SU-DHL-6 (cell line): ENCODE measurements around the gene IGSF21.

Experiments used
- H2AFZ ChIP-seq: fragments of 200-600 bp; sonication (generic); 2 replicates; pipeline ENCODE4 v1.6.1; 2014; ENCODE audit warnings: low read depth, mild to moderate bottlenecking, moderate library complexity, mixed read lengths, antibody characterized with exemption, low read length; ENCODE audit not compliant: severe bottlenecking
- H3F3A ChIP-seq: fragments of 200-600 bp; shearing (Covaris generic); 2 replicates; pipeline ENCODE4 v1.6.0; 2016; ENCODE audit warnings: antibody characterized with exemption, mild to moderate bottlenecking; ENCODE audit not compliant: insufficient read depth
- H3K27ac ChIP-seq: fragments of 200-600 bp; sonication (generic); 2 replicates; pipeline ENCODE4 v1.5.1; 2016; ENCODE audit warnings: low read depth, mild to moderate bottlenecking, low read length, moderate library complexity, mixed read lengths
- H3K27me3 ChIP-seq: fragments of 200-600 bp; sonication (generic), shearing (Covaris generic); 2 replicates; pipeline ENCODE4 v1.6.0; 2014; ENCODE audit warnings: mild to moderate bottlenecking, low read length
- H3K36me3 ChIP-seq: fragments of 200-600 bp; sonication (generic); 2 replicates; pipeline ENCODE4 v1.6.1; 2014; ENCODE audit warnings: mild to moderate bottlenecking, low read length, mixed read lengths
- H3K4me2 ChIP-seq: fragments of 300-600, 200-600 bp; shearing (Covaris generic), sonication (generic); 2 replicates; pipeline ENCODE4 v1.6.0; 2014; ENCODE audit warnings: low read length, low read depth, mild to moderate bottlenecking; ENCODE audit not compliant: poor library complexity, severe bottlenecking
- H3K4me3 ChIP-seq: fragments of 200-600 bp; sonication (generic); 2 replicates; pipeline ENCODE4 v1.5.1; 2014; ENCODE audit warnings: antibody characterized with exemption, low read length, mild to moderate bottlenecking, mixed read lengths; ENCODE audit not compliant: insufficient read depth, poor library complexity, severe bottlenecking
- H3K79me2 ChIP-seq: fragments of 200-600 bp; sonication (generic); 2 replicates; pipeline ENCODE4 v1.6.1; 2014; ENCODE audit warnings: mild to moderate bottlenecking, low read length, moderate library complexity; ENCODE audit not compliant: insufficient read depth
- H3K9ac ChIP-seq: fragments of 200-600 bp; sonication (generic); 2 replicates; pipeline ENCODE4 v1.7.0; 2014; ENCODE audit warnings: mild to moderate bottlenecking, low read length
- H3K9me2 ChIP-seq: fragments of 200-600 bp; sonication (generic); replicated peaks from 2 replicates; pipeline ENCODE4 v1.6.1; 2014; ENCODE audit warnings: low read length; ENCODE audit not compliant: insufficient read depth
- H3K9me3 ChIP-seq: fragments of 200-600 bp; sonication (generic); 2 replicates; pipeline ENCODE4 v1.6.1; 2014; ENCODE audit warnings: low read length, mixed read lengths; ENCODE audit not compliant: insufficient read depth
- H4K20me1 ChIP-seq: fragments of 200-600 bp; sonication (generic); 2 replicates; pipeline ENCODE4 v1.6.1; 2014; ENCODE audit warnings: low read depth, mild to moderate bottlenecking, antibody characterized with exemption, low read length, moderate library complexity, mixed read lengths
- EZH2phosphoT487 ChIP-seq: fragments of 200-600 bp; sonication (generic), shearing (Covaris generic); conservative IDR thresholded peaks from 2 replicates; pipeline ENCODE4 v1.6.1; 2018; ENCODE audit warnings: mild to moderate bottlenecking, antibody characterized with exemption, low read length, moderate library complexity, mixed read lengths
- TF ChIP-seq, protein P1 (sequence below): fragments of 200-600 bp; sonication (generic); IDR thresholded peaks from one replicate; pipeline ENCODE4 v1.5.1; 2017; ENCODE audit warnings: antibody characterized with exemption, mild to moderate bottlenecking, low read length, moderate library complexity; ENCODE audit not compliant: insufficient read depth, poor library complexity, severe bottlenecking

IGSF21 gene

DNA sequence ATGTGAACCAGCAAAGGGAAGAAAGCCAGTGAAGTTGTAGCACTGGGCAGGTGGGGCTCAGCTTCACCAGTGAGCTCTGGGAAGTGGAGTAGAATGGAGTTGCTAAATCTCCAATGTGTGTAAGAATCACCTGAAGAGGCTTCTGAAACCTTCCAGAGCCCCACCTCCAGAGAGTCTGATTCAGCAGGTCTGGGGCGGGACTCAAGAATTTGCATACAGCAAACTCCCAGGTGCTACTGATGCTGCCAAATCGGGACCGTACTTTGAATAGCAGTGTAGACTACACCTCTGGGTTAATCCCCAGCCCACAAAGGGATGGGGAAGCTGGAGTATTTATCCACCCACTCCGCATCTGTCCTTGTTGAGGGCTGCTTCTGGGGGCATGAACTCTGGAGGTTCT, 154.3 kb downstream of the IGSF21 start:
- H3K4me2 ChIP-seq: no peak overlapping the region
- H2AFZ ChIP-seq: no peak overlapping the region
- H3K9ac ChIP-seq: no peak overlapping the region
- no peaks in the 10 kb centered on the region for H3K9me3 ChIP-seq
- H3K79me2 ChIP-seq: no peaks in the 10 kb centered on the region
- H3K36me3 ChIP-seq: no peaks in the 10 kb centered on the region
- no peaks in the 10 kb centered on the region for H3F3A ChIP-seq
- TF ChIP-seq EZH2phosphoT487: no peak
- TF ChIP-seq, protein P1, sequence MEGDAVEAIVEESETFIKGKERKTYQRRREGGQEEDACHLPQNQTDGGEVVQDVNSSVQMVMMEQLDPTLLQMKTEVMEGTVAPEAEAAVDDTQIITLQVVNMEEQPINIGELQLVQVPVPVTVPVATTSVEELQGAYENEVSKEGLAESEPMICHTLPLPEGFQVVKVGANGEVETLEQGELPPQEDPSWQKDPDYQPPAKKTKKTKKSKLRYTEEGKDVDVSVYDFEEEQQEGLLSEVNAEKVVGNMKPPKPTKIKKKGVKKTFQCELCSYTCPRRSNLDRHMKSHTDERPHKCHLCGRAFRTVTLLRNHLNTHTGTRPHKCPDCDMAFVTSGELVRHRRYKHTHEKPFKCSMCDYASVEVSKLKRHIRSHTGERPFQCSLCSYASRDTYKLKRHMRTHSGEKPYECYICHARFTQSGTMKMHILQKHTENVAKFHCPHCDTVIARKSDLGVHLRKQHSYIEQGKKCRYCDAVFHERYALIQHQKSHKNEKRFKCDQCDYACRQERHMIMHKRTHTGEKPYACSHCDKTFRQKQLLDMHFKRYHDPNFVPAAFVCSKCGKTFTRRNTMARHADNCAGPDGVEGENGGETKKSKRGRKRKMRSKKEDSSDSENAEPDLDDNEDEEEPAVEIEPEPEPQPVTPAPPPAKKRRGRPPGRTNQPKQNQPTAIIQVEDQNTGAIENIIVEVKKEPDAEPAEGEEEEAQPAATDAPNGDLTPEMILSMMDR: no peak
- H3K9me2 ChIP-seq: no peaks in the 10 kb centered on the region
- H3K27me3 ChIP-seq: no peaks in the 10 kb centered on the region
- H3K27ac ChIP-seq: no peak overlapping the region
- no peak overlapping the region for H3K4me3 ChIP-seq
- no peaks in the 10 kb centered on the region for H4K20me1 ChIP-seq

DNA sequence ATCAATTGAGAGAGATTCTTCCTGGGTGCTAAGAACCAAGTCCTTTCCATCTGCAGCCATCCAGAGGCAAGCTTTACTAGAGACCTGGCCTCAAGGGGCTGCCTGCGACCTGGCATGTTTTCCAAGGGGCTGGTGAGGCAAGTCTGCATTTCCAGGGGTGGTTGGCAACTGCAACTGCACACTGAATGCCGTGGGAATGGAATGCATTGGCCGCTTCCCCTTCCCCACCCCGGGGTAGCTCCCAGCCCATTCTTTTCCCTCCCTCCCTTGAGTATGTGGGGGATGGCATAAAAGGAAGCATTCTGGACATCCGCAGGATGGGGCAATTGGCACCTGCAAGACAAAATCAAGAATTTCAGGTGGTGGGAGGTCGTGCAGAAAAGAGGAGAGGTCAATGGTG, 155.1 kb downstream of the IGSF21 start:
- no peak overlapping the region for H3K4me3 ChIP-seq
- TF ChIP-seq EZH2phosphoT487: no peak
- TF ChIP-seq, protein P1: no peak
- H3K9me3 ChIP-seq: no peaks in the 10 kb centered on the region
- H3K9me2 ChIP-seq: no peaks in the 10 kb centered on the region
- no peaks in the 10 kb centered on the region for H3F3A ChIP-seq
- no peak overlapping the region for H2AFZ ChIP-seq
- H3K4me2 ChIP-seq: no peak overlapping the region
- H4K20me1 ChIP-seq: no peaks in the 10 kb centered on the region
- H3K27ac ChIP-seq: no peak overlapping the region
- H3K9ac ChIP-seq: no peak overlapping the region
- no peaks in the 10 kb centered on the region for H3K79me2 ChIP-seq
- H3K27me3 ChIP-seq: no peaks in the 10 kb centered on the region
- H3K36me3 ChIP-seq: no peaks in the 10 kb centered on the region

DNA sequence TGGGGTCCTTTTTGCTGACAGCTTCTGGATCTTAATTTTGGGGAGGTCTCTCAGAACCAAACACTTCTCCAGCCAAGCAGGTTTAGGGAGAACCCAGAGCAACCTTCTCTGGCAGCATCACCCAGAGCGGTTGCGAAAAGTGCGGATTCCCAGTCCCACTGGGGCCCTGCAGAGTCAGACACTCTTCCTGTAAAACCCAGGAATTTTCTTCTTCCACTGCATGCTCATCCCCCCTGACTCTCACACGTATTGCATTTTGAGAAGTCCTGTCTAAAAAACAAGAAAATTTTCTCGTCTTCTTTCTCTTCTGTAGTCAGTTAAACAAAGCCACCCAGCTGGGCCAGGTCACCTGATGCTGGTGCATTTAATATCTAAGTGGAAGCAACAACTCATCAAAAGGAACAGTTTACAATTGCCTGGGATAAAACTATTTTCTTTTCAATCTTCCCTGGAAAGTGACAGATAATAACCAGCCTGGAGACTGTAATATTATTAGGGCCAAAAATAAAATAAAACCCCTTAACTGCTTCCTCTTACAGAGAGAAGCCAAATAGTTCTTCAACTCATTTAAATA, 156.0 kb downstream of the IGSF21 start:
- H3K9ac ChIP-seq: no peak overlapping the region
- H3K9me2 ChIP-seq: no peaks in the 10 kb centered on the region
- H3K79me2 ChIP-seq: no peaks in the 10 kb centered on the region
- H3K4me2 ChIP-seq: no peak overlapping the region
- no peak overlapping the region for H2AFZ ChIP-seq
- no peak overlapping the region for H3K27ac ChIP-seq
- H4K20me1 ChIP-seq: no peaks in the 10 kb centered on the region
- H3K4me3 ChIP-seq: no peak overlapping the region
- H3K36me3 ChIP-seq: no peaks in the 10 kb centered on the region
- H3F3A ChIP-seq: no peaks in the 10 kb centered on the region
- no peaks in the 10 kb centered on the region for H3K27me3 ChIP-seq
- H3K9me3 ChIP-seq: no peaks in the 10 kb centered on the region
- no peak for TF ChIP-seq EZH2phosphoT487
- TF ChIP-seq, protein P1: no peak
